Progenitor cell of endocrine pancreas (in vitro differentiated cells): ENCODE results near the gene LSM14A. TPM values are rescaled to one million over a fixed set of nuclear protein-coding genes. Genes with fewer than 3 reads are reported as not detected.
A peak's percentile ranks its signal among the peaks of the same experiment; 100 is the strongest.
"Not testable (repeated sequence)": the region's sequence is repeated elsewhere in the genome, so short reads cannot be mapped to it uniquely, and the experiment has no call there.

Experiments used
- DNase-seq: peaks from one replicate; pipeline ENCODE4 v3.0.0; 2021; ENCODE audit warnings: low spot score; ENCODE audit not compliant: unreplicated experiment
- H3K27ac Mint-ChIP-seq: 2 replicates; pipeline ENCODE4 v1.8.0; 2021; ENCODE audit warnings: mild to moderate bottlenecking, moderate library complexity, mixed read lengths
- H3K27me3 Mint-ChIP-seq: 2 replicates; pipeline ENCODE4 v1.8.0; 2021; ENCODE audit warnings: mixed read lengths
- H3K36me3 Mint-ChIP-seq: 2 replicates; pipeline ENCODE4 v1.8.0; 2022; ENCODE audit warnings: mixed read lengths; ENCODE audit not compliant: insufficient read depth
- H3K4me1 Mint-ChIP-seq: 2 replicates; pipeline ENCODE4 v1.8.0; 2021; ENCODE audit warnings: low read depth, mixed read lengths
- H3K4me3 Mint-ChIP-seq: 2 replicates; pipeline ENCODE4 v1.8.0; 2021; ENCODE audit warnings: low read depth, mild to moderate bottlenecking, moderate library complexity, mixed read lengths
- H3K9me3 Mint-ChIP-seq: 2 replicates; pipeline ENCODE4 v1.8.0; 2021; ENCODE audit warnings: low read depth, mixed read lengths
- CTCF ChIP-seq: fragments of 200-600 bp; sonication (generic); IDR thresholded peaks from one replicate; pipeline ENCODE4 v1.5.0; 2021; ENCODE audit warnings: antibody characterized with exemption, mild to moderate bottlenecking; ENCODE audit not compliant: unreplicated experiment
- total RNA-seq: library from RNA; stranded (reverse); gene quantifications from 2 replicates; pipeline ENCODE4 v1.2.1, GENCODE V29; 2021

LSM14A gene
- total RNA-seq, 1 donor from 2014 or later: 133 TPM

GRCh38 chr19:34165295-34165738 is 7.0 kb upstream of the LSM14A start:
- TF ChIP-seq CTCF: no peak
- H3K4me1 Mint-ChIP-seq: no peaks in the 10 kb centered on the region
- H3K27ac Mint-ChIP-seq: no peak overlapping the region
- H3K9me3 Mint-ChIP-seq: no peaks in the 10 kb centered on the region
- no peak for DNase-seq
- no peak overlapping the region for H3K4me3 Mint-ChIP-seq
- no peaks in the 10 kb centered on the region for H3K36me3 Mint-ChIP-seq
- H3K27me3 Mint-ChIP-seq: no peaks in the 10 kb centered on the region

- H3K36me3 Mint-ChIP-seq, H3K27me3 Mint-ChIP-seq, H3K9me3 Mint-ChIP-seq, H3K4me3 Mint-ChIP-seq, DNase-seq: not testable (repeated sequence)
- peaks cover 16% of the 10 kb centered on the region for H3K4me1 Mint-ChIP-seq
- H3K27ac Mint-ChIP-seq: peak overlapping the region; percentile 74
These were observed 2.7 kb upstream of the LSM14A start for GRCh38 chr19:34169475-34170199.

- peak overlapping the region; percentile 98 for H3K27ac Mint-ChIP-seq
- peak overlapping the region; percentile 85 for H3K4me3 Mint-ChIP-seq
- no peak for TF ChIP-seq CTCF
- H3K36me3 Mint-ChIP-seq: peaks cover 1% of the 10 kb centered on the region
- H3K4me1 Mint-ChIP-seq: peaks cover 23% of the 10 kb centered on the region
- H3K27me3 Mint-ChIP-seq: no peaks in the 10 kb centered on the region
- no peak for DNase-seq
- H3K9me3 Mint-ChIP-seq: no peaks in the 10 kb centered on the region
These were observed 796 bp upstream of the LSM14A start for GRCh38 chr19:34171539-34171876.

GRCh38 chr19:34172661-34173192 is 423 bp downstream of the LSM14A start:
- Mint-ChIP-seq H3K36me3 (peaks cover 1% of the 10 kb centered on the region), H3K9me3 (no peaks in the 10 kb centered on the region), H3K27me3 (no peaks in the 10 kb centered on the region), H3K4me3 (peak overlapping the region; percentile 85), H3K4me1 (peaks cover 33% of the 10 kb centered on the region), H3K27ac (peak overlapping the region; percentile 98)
- peak; percentile 22 for DNase-seq
- no peak for TF ChIP-seq CTCF

- no peaks in the 10 kb centered on the region for H3K9me3 Mint-ChIP-seq
- peak overlapping the region; percentile 85 for H3K4me3 Mint-ChIP-seq
- peaks cover 1% of the 10 kb centered on the region for H3K36me3 Mint-ChIP-seq
- peak; percentile 18 for DNase-seq
- H3K27me3 Mint-ChIP-seq: no peaks in the 10 kb centered on the region
- H3K4me1 Mint-ChIP-seq: peaks cover 36% of the 10 kb centered on the region
- peak; percentile 40 for TF ChIP-seq CTCF
- H3K27ac Mint-ChIP-seq: peak overlapping the region; percentile 98
These were observed 1.1 kb downstream of the LSM14A start for GRCh38 chr19:34173193-34173956.

GRCh38 chr19:34175173-34175572 is 2.9 kb downstream of the LSM14A start:
- Mint-ChIP-seq H3K4me1 (peaks cover 44% of the 10 kb centered on the region), H3K4me3 (peak overlapping the region; percentile 38), H3K27ac (peak overlapping the region; percentile 33)
- not testable (repeated sequence) for H3K9me3 Mint-ChIP-seq, H3K27me3 Mint-ChIP-seq, DNase-seq, H3K36me3 Mint-ChIP-seq
